Esophagus squamous epithelium (tissue), 5 donors: ENCODE data around the gene AP2S1. TPM values are rescaled to one million over a fixed set of nuclear protein-coding genes. Genes with fewer than 3 reads are reported as not detected.

Experiments
- DNase-seq: peaks from one replicate; lab custom pipeline; 2025; lab: John Stamatoyannopoulos, UW
- H3K27ac ChIP-seq, 4 donors: fragments of 200-600 bp; sonication (generic); one replicate each; pipeline ENCODE4 v1.5.1; 2016 to 2019; ENCODE audit warnings: mild to moderate bottlenecking in 1 of 4
- H3K27me3 ChIP-seq, 4 donors: fragments of 200-600 bp; sonication (generic); 1 replicate in 3 of 4; 2 replicates in 1 of 4; pipeline versions ENCODE4 v1.5.1 to v1.6.0; 2017 to 2021; ENCODE audit warnings: antibody characterized with exemption in 1 of 4
- H3K36me3 ChIP-seq, 3 donors: fragments of 200-600 bp; sonication (generic); one replicate each; pipeline ENCODE4 v1.5.1; 2016 to 2019
- H3K4me1 ChIP-seq, 3 donors: fragments of 200-600 bp; sonication (generic); one replicate each; pipeline ENCODE4 v1.5.1; 2017 to 2019
- H3K4me3 ChIP-seq, 4 donors: fragments of 200-600 bp; sonication (generic); 1 replicate in 3 of 4; 2 replicates in 1 of 4; pipeline ENCODE4 v1.5.1; 2016 to 2019; ENCODE audit warnings: mild to moderate bottlenecking in 2 of 4, moderate library complexity in 1 of 4
- H3K9me3 ChIP-seq, 3 donors: fragments of 200-600 bp; sonication (generic); one replicate each; pipeline ENCODE4 v1.5.1; 2016 to 2019
- CTCF ChIP-seq, 6 experiments: fragments of 450-650 bp in 4 of 6; fragments of 200-600 bp in 2 of 6; sonication (generic) in 2 of 6; IDR thresholded peaks; one replicate each; pipeline ENCODE4 v1.5.1; 2016 to 2019; ENCODE audit warnings: antibody characterized with exemption in 6 of 6, mild to moderate bottlenecking in 4 of 6, moderate library complexity in 4 of 6
- POLR2A ChIP-seq, 4 donors: fragments of 450-650 bp; IDR thresholded peaks; one replicate each; pipeline ENCODE4 v1.6.1; 2017; ENCODE audit warnings: antibody characterized with exemption in 4 of 4, mild to moderate bottlenecking in 4 of 4, moderate library complexity in 3 of 4
- WGBS, 2 donors: methylation state at CpG; one replicate each; pipeline ENCODE4 v1.1.5; 2018; 5-methylcytosine and 5-hydroxymethylcytosine counted together
- intact Hi-C: fragments of 100-400 bp; cut with DNase I; formaldehyde crosslinking; loops from one replicate; pipeline ENCODE4 v1.15.0; 2022
- total RNA-seq, 4 donors: library from RNA; depleted of rRNA; stranded (reverse); fragments of >200 nt; gene quantifications; one replicate each; pipeline ENCODE4 v1.1.0, GENCODE V29; 2016
- donor health status: DM: yes; HTN: yes; CAD: no.

AP2S1 gene
- total RNA-seq, 4 donors from 2014 or later: 83.0 to 230 (median 133) TPM

DNA sequence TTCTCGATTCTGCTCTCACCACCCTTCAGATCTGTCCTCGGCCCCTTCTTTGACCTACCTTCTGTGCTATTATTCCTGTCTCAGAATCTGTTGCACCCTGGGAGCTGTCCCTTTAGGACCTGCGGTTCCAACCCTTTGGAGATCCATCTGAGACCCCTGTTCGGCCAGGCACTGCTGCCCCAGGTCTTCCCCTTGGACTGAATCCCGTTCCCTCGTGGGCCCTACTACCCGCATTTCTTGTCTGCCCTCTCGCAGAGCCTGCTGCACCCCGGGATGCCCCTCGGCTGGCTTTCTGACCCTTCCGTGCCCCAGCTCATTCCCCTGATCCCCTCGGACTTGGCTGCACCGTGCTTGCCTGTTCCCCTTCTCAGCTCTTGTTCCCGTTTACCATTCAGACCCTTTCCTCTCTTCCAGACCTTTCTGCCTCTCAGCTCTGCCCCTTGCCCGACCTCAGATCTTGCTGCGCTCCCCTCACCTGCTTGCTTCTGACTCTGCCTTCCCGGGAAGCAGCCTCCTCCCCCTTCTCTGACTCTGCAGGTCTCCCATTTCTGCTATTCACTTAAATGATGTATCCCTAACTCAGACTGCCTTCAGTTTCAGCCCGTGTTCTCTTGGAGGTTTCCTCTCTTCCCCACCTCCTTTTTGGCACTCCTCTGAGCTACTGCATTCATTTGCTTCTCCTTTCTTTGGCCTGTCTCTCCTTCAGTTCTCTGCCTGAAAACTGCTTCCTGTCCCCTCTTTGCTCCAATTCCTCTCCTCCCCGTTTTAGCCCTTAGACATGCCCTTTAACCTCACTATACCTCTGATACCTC is 11.3 kb upstream of the AP2S1 start:
- no peak for DNase-seq
- Histone ChIP-seq H3K27me3 (no peaks in the 10 kb centered on the region), H3K36me3 (no peaks in the 10 kb centered on the region), H3K4me1 (peaks cover 43 to 73% (median 45%) of the 10 kb centered on the region in 3 donors), H3K4me3 (peak overlapping the region; percentile 80 to 98 (median 97)), H3K9me3 (no peaks in the 10 kb centered on the region), H3K27ac (peak overlapping the region; percentile 93 to 99 (median 98))
- WGBS, 2 donors: 1 to 2% methylated on average over 19 of the region's 19 CpGs
- TF ChIP-seq CTCF (IDR thresholded peaks at IDR 0.05) (no peak), POLR2A (IDR thresholded peaks at IDR 0.05) (no peak)
- intact Hi-C loops: loop anchor here (10.0 kb wide), 1 partner anchor 63 kb away; no protein-coding TSS in a partner anchor

- H3K9me3 ChIP-seq: no peaks in the 10 kb centered on the region
- peak within 1 kb of the TSS; percentile 93 to 99 (median 98) for H3K27ac ChIP-seq
- intact Hi-C loops: loop anchor here (10.0 kb wide), 1 partner anchor 64 kb away; no protein-coding TSS in a partner anchor
- no peaks in the 10 kb centered on the region for H3K36me3 ChIP-seq
- peak within 1 kb of the TSS; percentile 80 to 98 (median 97) for H3K4me3 ChIP-seq
- peak in 2 of 4 donors; percentile 17 to 38 for TF ChIP-seq POLR2A (IDR thresholded peaks at IDR 0.05)
- no peak for TF ChIP-seq CTCF (IDR thresholded peaks at IDR 0.05)
- H3K27me3 ChIP-seq: no peaks in the 10 kb centered on the region
- WGBS, 2 donors: 0 to 2% methylated on average over 8 to 11 of the region's 91 CpGs
- H3K4me1 ChIP-seq: peaks cover 41 to 73% (median 52%) of the 10 kb centered on the region in 3 donors
- DNase-seq: no peak
Observed at GRCh38 chr19:46860846-46861690, 10.4 kb upstream of the AP2S1 start, which contains the start of gene ARHGAP35. TSS of gene ARHGAP35 (plus strand) at chr19:46860997. CDS start at chr19:46918676, 57,679 bp downstream.

- no peaks in the 10 kb centered on the region for H3K36me3 ChIP-seq
- H3K9me3 ChIP-seq: no peaks in the 10 kb centered on the region
- TF ChIP-seq CTCF (IDR thresholded peaks at IDR 0.05) (peak in 2 of 6 experiments; percentile 6 to 12), POLR2A (IDR thresholded peaks at IDR 0.05) (peak in 2 of 4 donors; percentile 74 to 85)
- H3K27ac ChIP-seq: peak overlapping the region; percentile 93 to 99 (median 98)
- H3K27me3 ChIP-seq: no peaks in the 10 kb centered on the region
- H3K4me3 ChIP-seq: peak overlapping the region; percentile 80 to 98 (median 97)
- WGBS, 2 donors: 1% methylated on average over 25 to 30 of the region's 89 CpGs
- peaks cover 40 to 73% (median 51%) of the 10 kb centered on the region in 3 donors for H3K4me1 ChIP-seq
- intact Hi-C loops: loop anchor here (10.0 kb wide), 1 partner anchor 65 kb away; no protein-coding TSS in a partner anchor
- peak; percentile 87 for DNase-seq
Observed at GRCh38 chr19:46860125-46860845, 9.6 kb upstream of the AP2S1 start.

DNA sequence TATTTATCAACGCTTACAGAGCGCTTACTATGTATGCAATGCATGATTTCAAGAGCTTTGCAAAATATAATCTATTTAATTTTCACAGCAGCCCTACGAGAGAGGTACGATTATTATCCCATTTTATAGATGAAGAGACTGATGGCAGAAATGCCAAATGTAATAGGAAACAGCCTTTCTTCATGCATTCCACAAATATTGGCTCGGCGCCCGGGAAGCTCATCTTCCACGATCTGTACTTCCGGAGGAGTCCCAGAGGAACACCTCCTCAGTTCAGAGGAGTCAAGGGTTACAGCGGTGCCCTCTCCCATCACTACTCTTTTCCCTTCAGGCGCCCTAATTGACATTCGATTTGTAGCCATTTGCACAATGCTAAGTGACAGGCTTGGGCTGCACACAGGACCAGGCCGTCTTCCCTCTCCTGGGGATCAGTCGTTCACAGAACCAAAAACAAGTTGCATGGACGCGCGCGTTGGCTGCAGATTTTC is 9.0 kb upstream of the AP2S1 start:
- Histone ChIP-seq H3K27ac (peak overlapping the region; percentile 93 to 99 (median 98)), H3K4me1 (peaks cover 35 to 67% (median 46%) of the 10 kb centered on the region in 3 donors), H3K36me3 (no peaks in the 10 kb centered on the region), H3K4me3 (peak overlapping the region; percentile 80 to 98 (median 97)), H3K27me3 (no peaks in the 10 kb centered on the region), H3K9me3 (no peaks in the 10 kb centered on the region)
- 14 to 17% methylated on average over 13 to 15 of the region's 18 CpGs for WGBS, 2 donors
- DNase-seq: no peak
- no peak for TF ChIP-seq CTCF (IDR thresholded peaks at IDR 0.05)
- TF ChIP-seq POLR2A (IDR thresholded peaks at IDR 0.05): no peak
- intact Hi-C loops: loop anchor here (5.0 to 10.0 kb wide), 2 partner anchors 65 to 128 kb away; no protein-coding TSS in a partner anchor
